Glomerular endothelial cell (primary cell): ENCODE measurements around the gene SLC24A4. TPM values are rescaled to one million over a fixed set of nuclear protein-coding genes. Genes with fewer than 3 reads are reported as not detected.

Experiments used
- DNase-seq: peaks from one replicate; pipeline ENCODE4 v3.0.0-alpha.2; 2011; ENCODE audit warnings: low read depth, low spot score; ENCODE audit errors: extremely low read depth
- total RNA-seq: library from RNA; depleted of rRNA; stranded (reverse); fragments of >200 nt; gene quantifications from 2 replicates; pipeline ENCODE4 v1.2.3, GENCODE V29; 2015

The SLC24A4 gene
- total RNA-seq, 1 donor from 2014 or later: 0.18 TPM

DNA sequence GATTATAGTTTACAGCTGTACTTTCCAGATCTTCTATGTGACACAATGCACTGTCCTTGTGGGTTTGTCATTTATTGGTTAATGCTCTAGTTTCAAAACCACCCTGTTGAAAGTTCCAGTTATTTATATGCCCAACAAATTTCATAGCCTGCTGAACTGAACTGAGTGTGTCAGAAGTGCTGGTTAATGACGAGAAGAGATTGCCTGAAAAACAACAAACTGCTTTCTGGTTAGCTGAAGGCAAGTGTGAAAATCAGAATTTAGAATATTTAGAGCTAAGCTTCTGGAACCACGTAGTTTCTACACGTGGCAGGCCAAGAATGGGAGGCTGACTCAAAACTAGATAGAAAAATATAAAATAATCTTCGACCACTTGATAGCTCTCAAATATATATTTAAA lies 171.5 kb downstream of the SLC24A4 start:
- DNase-seq: no peak

DNA sequence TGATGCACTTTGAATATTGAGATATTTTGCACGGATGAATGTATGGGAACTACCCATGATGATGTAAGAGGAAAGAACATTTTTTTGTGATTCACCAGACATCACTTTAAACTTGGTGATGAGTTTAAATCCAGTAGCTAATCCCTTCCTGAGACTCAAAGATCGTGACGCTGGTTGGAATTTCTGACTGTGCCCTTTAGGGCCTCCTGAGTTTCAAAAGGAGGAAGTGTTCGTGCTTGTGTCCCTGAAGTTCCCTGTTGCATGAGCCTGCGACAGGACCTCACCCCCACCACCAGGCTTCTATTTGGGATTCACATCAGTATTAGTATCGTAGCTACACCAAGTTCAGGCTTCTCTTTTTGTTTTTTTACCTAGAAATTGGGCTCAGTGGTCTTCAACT lies 172.1 kb downstream of the SLC24A4 start:
- no peak for DNase-seq

DNA sequence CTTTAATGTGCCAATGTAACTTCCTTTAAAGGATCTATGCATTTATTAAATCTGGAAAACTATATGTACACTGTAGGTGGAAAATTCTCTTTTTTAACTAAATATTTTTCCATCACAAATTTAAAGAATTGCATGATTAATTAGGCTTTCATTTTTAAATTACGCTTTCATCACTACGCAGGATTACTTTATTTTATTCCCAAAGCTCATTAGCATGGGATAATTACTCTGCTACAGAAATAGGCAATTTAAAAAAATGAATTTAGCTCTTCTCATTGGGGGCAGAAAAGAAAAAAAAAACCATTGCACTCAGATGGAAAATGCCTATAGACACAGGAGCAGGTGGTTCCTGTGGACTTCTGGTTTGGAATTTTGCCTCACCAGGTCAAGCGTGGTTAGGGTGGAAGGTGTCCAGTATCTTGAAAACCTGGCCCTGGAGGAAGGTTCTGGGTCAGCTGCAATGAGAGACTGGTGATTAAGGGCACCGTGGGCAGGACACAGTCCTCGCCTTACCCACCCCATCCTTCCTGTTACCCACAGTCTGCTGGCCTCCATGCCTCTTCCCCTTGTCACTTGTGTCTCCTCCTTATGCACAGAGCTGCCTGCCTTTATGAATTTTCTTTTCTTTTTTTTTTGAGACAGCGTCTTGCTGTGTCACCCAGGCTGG lies 173.4 kb downstream of the SLC24A4 start:
- DNase-seq: no peak

DNA sequence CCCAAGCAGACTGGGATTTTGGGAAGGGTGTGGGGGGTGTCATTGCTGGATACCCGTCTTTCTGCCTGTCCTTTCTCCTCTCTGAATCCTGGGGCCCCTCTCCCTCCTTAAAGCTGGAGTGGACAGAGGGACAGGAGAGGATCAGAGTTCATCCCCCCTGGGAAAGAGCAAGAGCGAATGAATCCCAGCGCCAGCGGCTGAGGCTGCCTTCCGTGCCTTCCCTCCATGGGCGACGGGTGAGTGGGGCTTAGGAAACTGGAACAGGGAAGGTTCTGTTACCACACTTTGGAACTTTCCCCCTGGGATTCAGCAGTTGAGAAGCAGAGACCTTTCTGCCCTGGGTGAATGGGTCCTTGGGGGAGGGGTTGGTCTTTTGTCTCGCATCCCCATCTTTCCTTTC lies 174.4 kb downstream of the SLC24A4 start:
- no peak for DNase-seq

DNA sequence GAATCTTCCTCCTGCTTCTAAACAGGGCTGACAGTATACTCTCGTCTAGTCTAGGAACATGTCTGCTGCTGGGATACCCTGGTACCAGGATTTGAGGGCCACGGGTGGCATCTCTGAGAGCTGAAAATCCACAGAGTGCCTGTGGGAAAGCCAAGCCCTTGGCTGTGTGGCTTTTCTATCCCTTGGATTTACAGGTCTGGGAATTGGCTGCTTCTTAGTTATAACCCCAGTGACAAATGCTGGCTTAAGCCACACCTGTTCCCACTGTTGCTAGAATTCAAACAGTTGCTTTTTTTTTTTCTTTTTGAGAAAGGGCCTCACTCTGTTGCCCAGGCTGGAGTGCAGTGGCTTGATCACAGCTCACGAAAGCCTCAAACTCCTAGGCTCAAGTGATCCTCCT lies 176.3 kb downstream of the SLC24A4 start:
- no peak for DNase-seq

DNA sequence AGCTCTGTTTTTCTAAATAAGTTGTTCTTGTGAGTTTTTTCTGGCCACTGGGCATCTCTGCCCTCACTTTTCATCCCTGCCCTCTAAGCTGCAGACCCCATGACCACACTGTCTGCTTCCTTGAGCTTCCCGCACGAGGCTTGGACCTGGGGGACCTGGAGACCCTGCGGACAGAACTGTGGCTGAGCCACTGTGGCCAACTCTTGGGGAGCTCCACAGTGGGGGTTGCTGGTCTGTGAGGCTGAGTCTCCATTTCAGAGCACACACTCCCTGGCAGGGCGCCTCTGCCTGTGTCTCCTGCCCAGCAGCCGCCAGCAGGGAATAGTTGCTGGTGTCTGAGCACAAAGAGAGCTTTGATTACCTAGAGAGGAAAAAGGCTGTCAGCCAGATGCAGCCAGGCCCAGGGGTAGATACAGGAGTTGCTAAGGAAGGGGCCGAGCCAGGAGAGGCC lies 177.6 kb downstream of the SLC24A4 start:
- no peak for DNase-seq

DNA sequence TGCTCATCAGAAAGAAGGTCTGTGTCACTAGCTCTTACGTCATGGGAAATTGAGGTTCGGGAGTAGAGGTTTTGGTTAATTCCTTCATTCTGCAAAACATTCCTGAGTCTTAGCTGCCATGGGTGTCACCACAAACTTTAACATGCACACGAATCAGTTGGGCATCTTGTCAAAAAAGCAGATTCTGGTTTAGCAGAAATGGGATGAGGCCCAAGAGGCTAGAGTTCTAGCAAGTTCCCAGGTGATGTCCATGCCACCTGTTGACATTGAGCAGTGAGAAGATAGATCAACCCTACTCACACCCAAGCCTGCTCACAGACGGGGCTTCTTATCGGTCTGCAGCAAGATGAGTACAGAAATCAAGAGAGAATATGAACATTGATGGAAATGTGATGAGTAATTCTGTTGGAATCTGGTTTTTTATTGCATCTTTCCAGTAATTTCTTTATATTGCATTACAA lies 179.0 kb downstream of the SLC24A4 start:
- DNase-seq: no peak

DNA sequence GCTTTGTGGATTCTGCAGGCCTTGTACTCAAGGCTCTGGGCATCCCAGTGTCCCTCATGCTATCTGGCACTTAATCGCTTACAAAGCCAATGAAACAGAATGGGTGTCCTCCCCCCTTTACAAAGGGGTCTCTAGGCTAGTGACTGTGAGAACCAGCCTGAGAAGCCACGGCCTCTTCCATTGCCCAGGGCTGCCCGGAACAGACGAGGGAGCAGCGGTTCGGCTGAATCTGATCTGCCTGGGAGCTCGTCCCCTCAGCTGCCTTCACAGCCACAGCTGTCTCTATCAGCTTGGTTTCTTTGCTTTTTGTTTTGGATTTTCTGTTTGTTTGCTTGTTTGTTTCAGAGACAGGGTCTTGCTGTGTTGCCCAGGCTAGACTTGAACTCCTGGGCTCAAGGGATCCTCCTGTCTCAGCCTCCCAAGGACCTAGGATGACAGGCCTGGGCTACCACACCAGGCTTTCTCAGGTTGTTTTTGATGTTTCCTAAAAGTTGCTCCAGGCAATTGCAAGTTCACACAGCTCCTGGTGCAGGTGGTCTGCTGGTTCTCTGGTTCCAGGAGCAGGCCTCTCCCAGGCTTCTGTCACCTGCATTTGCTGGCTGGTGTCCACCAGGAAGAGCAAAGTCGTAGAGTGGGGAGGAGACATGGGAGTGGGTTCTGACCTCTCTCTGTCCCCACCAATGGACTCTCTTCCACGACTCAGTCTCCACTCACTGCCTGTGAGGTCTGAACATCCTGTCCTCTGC lies 179.7 kb downstream of the SLC24A4 start:
- no peak for DNase-seq

DNA sequence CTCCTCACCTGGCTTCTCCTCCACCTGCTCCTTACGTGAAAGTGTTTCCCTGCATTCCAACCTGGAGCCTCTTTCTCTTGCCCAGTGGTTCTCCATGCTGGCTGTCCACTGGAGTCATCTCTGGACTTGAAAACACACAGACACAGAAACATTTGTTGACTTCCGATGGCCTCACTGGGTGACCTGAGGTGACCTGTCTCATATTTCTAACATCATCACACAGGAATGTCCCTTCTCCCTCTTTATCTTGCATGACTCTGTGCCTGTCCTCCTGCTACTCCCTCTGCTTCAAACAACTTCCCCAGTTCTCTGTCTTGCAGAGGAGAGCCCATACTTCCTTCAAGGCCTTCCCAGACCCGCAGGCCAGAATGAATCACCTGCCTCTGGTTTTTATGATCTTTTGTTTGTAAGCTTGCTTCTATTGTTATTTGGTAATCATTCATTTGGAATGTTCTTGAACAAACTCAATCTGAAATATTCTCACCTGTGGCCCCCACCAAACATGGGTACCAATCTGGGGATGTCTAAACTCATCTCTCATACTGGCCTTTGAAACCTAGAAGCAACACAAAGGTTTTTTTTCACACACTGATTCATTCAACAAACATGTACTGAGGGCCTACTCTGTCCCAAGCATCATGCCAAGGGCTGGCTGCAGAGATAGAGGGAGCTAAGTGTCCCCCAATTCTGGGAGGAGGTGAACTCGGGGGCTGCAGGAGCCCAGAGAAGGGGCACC lies 181.0 kb downstream of the SLC24A4 start:
- DNase-seq: no peak

DNA sequence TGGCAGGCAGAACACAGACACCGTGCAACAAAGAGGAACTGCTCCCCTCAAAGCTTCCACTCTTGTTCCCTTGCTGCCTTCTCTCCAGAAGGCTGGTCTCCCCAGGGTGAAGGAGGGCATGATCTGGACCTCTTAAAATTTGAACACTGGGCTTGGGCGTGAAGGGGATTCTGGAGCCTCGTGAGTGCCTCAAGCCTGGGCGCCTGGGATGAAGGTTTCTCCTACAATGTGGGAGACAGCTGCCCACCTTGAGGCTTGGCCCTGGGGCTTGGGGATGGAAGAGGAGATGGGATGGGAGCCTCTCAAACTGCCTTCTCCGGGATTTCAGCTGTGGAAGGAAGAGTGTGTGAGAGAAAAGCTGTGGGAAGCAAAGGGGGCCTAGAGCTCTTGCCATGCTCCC lies 182.9 kb downstream of the SLC24A4 start:
- no peak for DNase-seq

DNA sequence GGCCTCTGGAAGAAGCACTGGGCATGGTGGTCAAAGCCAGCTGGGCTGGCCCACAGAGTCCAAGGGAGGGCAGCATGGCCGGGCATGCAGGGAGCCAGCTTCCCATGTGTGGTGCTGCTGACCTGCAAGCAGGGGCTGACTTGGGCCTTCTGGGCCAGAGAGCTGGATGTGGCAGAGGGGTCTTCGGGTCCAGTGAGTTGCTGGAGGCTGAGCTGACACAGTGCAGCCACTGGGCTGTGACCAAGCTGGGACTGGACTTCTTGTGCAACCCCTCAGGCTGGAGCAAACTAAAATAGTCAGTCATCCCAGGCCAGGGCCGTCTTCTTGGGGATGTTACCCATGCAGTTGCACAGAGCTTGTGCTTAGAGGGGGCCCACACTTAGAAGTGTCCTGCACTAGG lies 183.3 kb downstream of the SLC24A4 start:
- DNase-seq: no peak

DNA sequence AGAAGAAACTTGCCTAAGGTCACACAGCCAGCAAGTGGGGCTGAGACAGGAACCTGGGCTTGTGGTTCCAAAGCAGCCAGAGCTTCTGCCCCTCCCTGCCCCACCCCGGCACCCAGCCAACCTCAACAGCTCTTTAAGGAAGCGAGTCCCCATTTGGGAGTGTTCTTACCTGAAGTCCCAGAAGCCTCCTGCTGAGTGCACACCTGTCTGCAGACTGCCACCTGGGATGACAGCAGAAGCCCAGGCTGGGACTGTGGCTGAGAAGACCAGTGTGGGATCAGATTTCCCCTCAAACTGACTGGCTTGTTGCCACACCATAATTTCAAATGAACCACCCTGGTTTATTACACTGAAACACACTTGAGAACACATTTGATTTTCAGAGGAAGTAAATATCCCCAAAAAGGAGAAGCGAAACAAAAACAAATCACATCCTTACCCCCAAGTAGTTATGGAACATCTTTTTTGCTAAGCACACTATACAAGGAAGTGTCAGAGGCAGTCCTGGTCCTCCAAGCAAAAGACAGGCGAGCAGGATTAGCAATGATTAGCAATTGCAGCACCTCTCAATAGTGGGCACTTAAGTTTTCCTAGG lies 184.3 kb downstream of the SLC24A4 start:
- DNase-seq: no peak

DNA sequence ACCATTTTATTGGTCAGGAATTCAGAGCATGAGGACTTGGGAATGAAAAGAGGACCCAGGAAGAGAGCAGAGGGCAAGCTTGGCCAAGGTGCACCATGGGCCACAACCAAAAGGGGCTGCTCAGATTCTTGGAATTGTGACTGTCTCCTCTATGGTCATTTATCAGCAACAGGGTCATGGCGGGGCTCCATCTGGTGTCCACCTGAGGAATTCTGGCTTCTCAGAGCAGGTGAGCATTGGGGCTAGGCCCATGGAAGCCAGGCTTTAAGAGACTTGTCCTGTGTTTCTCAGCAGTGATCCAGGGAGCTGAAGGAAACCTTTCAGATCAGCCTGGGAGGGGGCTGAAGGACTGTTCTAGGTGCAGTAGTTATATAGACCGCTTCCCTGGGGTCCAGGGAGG lies 188.0 kb downstream of the SLC24A4 start:
- DNase-seq: no peak

DNA sequence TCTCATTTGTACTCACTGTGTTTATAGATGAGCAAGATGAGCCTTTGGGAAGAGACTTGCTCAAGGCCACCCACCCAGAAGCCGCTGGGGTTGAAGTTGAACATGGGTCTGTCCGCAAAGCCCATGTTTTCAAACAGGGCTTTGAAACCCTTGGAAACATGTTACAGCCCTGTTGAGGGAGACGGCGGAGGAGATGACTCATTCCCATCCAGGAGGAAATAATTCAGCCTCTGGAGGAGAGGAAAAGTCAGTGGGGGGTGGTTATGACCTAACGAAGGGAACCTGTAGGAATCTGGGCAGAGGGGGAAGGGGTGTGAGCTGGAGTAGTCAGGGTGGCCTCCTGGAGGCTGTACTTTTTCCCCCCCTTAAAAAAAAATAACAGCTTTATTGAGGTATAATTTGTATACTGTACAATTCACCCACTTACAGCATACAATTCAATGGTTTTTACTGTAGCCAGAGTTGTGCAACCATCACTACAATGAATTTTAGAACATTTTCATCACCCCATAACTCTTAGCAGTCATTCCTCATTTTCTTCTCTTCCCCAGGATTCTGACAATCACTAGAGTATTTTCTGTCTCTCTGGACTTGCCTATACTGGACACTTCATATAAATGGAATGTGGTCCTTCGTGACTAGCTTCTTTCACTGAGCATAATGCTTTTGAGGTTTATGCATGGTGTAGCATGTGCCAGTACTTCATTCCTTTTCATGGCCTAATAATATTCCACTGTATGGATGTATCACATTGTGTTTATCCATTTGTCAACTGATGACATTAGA lies 188.7 kb downstream of the SLC24A4 start:
- peak; percentile 87 for DNase-seq

DNA sequence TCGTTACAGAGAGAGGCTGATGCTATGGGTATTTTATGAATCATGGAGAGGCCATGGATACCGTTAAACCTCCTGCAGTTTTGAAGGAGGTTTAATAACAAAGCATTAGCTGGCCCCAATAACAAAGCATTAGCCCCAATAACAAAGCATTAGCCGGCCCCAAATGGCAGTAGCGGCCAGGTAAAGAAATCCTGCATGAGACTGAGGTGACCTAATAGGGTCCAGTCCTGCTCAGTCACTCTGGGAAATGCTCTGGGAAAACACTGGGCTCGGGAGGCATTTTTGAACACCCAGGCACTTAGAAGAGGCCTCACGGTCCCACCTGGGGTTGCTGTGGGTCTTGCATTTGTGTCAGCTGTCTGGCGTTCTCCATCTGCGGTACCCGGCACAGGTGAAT lies 189.8 kb downstream of the SLC24A4 start:
- no peak for DNase-seq

DNA sequence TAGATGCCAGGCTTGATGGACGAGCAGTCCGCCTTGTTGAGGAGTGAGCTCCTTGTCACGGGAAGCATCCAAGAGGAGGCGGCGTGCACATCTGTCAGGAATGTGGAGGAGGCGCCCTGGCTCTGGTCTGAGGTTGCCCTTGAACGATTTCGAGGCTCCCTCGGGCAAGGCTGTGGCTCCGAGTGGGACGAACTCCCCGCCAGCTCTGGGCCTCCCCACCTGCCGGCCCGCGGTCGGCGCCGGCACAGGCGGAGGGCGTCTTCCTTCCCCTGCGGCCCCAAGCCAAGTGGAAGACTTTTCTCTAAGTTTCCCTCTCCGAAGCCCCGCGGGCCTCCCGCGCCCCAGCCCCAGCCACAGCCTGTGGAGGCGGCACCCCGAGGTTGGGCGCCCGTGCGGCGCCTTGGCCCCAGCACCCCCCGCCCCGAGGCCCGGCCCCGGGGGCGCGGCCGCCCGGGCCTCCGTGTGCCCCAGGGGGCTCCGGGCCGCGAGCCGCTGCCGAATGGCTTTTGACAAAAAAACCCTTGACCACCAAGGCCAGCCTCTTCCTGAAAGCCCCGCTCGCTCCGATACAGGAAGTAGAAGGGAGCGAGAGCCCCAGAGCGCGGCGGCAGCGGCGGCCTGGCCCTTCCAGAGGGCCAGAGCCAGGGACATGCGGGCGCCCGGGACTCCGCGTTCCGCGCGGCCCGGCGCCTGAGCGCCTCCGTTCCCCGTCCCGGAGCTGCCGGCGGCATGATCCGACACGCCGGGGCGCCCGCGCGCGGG lies 190.4 kb downstream of the SLC24A4 start, which contains the start of gene RIN3:
Gene RIN3 (plus strand): TSS at position 578 of the 762 bp plus-strand sequence. CDS start 152 bp downstream, at position 730.
- DNase-seq: no peak

DNA sequence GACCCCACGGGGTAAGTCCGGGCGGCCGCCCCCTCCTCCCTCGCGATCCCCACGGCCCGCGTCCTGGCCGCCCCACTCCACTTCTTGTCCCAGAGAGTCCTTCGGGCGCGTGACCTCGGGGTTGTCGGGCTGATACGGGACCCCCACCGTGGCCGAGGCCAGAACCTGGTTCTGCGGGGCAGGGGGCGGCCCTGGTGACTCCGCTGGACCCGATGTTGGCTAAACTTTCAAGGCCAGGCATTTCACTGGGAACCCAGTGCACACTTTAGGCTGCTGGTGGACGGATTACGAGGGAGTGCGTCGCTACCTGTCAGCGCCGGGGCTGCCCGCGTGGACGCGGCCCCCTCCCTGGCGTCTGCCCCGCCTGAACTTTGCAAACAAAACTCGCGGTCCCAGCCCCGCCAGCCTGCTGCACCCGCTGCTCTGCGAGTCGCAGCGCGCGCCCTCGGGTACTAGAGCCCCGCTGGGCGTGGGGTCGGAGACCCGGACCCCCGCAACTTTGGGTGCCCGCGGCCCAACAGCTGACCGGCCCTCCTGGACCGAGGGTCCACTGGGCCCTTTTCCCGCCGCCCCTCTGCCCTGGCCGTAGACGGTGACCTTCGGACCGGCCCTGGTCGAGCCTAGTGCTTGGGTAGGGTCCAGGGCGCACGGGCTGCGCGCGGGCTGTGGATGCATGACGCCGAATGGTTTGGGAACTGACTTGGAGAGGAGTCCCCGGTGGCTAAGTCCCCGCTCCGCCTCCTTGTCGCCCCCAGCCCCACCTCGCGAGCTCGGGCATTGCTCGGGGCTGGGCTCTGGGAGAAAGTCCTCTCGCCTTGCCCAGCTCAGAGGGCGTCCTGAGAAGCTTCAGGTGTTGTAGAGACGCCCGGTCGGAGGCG lies 191.2 kb downstream of the SLC24A4 start:
- DNase-seq: no peak

DNA sequence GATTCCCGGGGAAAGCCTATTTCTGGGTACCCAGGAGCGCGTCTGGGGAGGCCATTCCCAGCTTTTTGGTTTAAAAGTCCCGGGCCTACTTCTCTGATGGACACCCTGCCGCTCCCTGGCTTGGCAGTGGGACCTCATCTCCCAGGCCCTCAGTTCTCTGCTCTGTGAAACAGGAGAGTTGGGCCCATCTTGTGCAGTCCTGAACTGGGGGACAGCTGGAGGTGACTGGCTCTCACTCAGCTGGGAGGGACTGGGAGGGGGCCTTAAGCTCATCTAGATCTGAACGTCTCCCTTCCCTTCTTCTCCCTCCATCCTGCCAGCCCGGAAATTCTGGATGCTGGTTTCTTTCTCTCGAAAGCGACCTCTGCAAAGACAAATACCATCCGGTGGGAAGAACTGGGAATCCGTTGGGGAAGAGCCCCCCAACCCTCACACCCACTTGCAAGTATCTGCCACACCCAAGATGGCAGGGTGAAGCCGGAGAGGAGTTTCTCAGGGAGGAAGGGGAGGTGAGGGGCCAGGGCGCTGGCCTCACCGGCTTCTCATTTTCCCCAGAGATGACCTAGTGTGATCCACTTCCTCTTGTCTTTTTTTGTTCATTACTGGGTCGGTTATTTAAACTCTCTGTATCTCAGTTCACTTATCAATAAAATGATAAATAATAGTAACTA lies 192.0 kb downstream of the SLC24A4 start:
- no peak for DNase-seq
